ACC112 (cell line): ENCODE data around the gene SORCS2.

ENCODE experiments used
- H2AFZ ChIP-seq: fragments of 200-600 bp; sonication (generic); one replicate; pipeline ENCODE4 v1.6.0; 2017; ENCODE audit warnings: antibody characterized with exemption, low read length; ENCODE audit not compliant: unreplicated experiment
- H3K27ac ChIP-seq: fragments of 200-600 bp; sonication (generic); 2 replicates; pipeline ENCODE4 v1.5.1; 2014; ENCODE audit warnings: low read depth, mild to moderate bottlenecking, antibody characterized with exemption, low read length, moderate library complexity
- H3K27me3 ChIP-seq: fragments of 200-600 bp; sonication (generic); 2 replicates; pipeline ENCODE4 v1.6.1; 2014; ENCODE audit warnings: mild to moderate bottlenecking, antibody characterized with exemption, low read length, moderate library complexity, mixed read lengths; ENCODE audit not compliant: insufficient read depth
- H3K36me3 ChIP-seq: fragments of 200-600 bp; sonication (generic); 2 replicates; pipeline ENCODE4 v1.6.1; 2016; ENCODE audit warnings: mild to moderate bottlenecking, antibody characterized with exemption, low read length, moderate library complexity, mixed read lengths; ENCODE audit not compliant: insufficient read depth
- H3K4me1 ChIP-seq: fragments of 200-600 bp; sonication (generic); one replicate; pipeline ENCODE4 v1.6.1; 2016; ENCODE audit warnings: low read length, mixed read lengths; ENCODE audit not compliant: insufficient read depth, unreplicated experiment, control insufficient read depth
- H3K4me3 ChIP-seq: fragments of 200-600 bp; sonication (generic); 2 replicates; pipeline ENCODE4 v1.5.1; 2014; ENCODE audit warnings: mild to moderate bottlenecking, low read depth, low read length
- H3K79me2 ChIP-seq: fragments of 200-600 bp; sonication (generic); one replicate; pipeline ENCODE4 v1.6.0; 2016; ENCODE audit warnings: low read length; ENCODE audit not compliant: control insufficient read depth, unreplicated experiment, insufficient read depth

SORCS2 gene

GRCh38 chr4:7631288-7632014 lies 439.1 kb downstream of the SORCS2 start:
- Histone ChIP-seq H3K4me1 (peaks cover 12% of the 10 kb centered on the region), H3K36me3 (no peaks in the 10 kb centered on the region), H3K27ac (no peak overlapping the region), H3K27me3 (0 out of 2 replicates have a peak, but pooled peaks cover under 1% of the 10 kb centered on the region), H3K4me3 (no peak overlapping the region), H2AFZ (no peak overlapping the region), H3K79me2 (no peaks in the 10 kb centered on the region)

DNA sequence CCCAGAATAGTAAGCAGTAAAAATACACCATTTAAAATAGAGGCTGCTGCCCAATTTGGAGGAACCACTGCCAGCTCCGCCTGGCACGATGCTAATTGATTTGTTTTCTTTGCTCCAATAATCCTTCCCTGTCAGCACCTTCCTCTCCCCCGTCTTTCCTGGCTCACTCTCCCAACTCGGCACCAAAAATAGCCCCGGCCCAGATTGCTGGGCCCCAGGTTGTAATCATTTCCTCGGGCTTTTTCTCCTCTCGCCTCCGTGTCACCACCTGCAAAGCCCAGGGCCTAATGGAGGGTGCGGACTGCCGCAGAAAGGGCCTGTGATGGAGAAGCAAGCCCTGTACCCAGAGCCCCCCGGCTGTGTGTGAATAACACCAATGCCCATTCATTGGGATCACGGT lies 440.0 kb downstream of the SORCS2 start:
- no peak overlapping the region for H3K27ac ChIP-seq
- peaks cover 12% of the 10 kb centered on the region for H3K4me1 ChIP-seq
- no peak overlapping the region for H2AFZ ChIP-seq
- H3K36me3 ChIP-seq = no peaks in the 10 kb centered on the region
- H3K79me2 ChIP-seq = no peaks in the 10 kb centered on the region
- H3K4me3 ChIP-seq = no peak overlapping the region
- peaks cover 5% of the 10 kb centered on the region; the same call in 1 of the 2 replicates for H3K27me3 ChIP-seq

DNA sequence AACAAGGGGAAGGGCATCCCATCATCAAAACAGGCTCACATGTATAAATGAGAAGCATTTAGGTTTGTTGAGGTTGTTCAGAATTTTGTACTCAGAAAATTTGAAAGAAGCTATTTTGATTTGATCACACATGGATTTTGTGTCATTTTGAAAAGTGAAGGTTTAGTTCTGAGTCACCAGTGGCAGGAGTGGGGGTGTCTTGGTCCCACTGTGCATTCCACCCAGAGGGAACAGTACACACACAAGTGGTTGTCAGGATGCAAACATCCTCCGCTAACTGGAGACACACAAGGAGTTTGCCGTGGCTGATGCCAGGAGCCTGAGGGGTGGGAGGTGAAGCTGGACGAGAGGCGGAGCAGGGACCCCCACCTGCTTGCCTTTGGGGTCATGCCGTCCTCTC lies 440.6 kb downstream of the SORCS2 start:
- no peaks in the 10 kb centered on the region for H3K79me2 ChIP-seq
- H3K4me1 ChIP-seq = peaks cover 12% of the 10 kb centered on the region
- H3K27me3 ChIP-seq = peaks cover 5% of the 10 kb centered on the region; the same call in 1 of the 2 replicates
- no peaks in the 10 kb centered on the region for H3K36me3 ChIP-seq
- no peak overlapping the region for H2AFZ ChIP-seq
- H3K4me3 ChIP-seq = no peak overlapping the region
- H3K27ac ChIP-seq = no peak overlapping the region

- Histone ChIP-seq H2AFZ (no peak overlapping the region), H3K4me1 (peaks cover 12% of the 10 kb centered on the region), H3K27ac (no peak overlapping the region), H3K27me3 (peaks cover 5% of the 10 kb centered on the region; the same call in 1 of the 2 replicates), H3K4me3 (no peak overlapping the region), H3K36me3 (no peaks in the 10 kb centered on the region), H3K79me2 (no peaks in the 10 kb centered on the region)
These were observed 442.4 kb downstream of the SORCS2 start for GRCh38 chr4:7634661-7635251.

DNA sequence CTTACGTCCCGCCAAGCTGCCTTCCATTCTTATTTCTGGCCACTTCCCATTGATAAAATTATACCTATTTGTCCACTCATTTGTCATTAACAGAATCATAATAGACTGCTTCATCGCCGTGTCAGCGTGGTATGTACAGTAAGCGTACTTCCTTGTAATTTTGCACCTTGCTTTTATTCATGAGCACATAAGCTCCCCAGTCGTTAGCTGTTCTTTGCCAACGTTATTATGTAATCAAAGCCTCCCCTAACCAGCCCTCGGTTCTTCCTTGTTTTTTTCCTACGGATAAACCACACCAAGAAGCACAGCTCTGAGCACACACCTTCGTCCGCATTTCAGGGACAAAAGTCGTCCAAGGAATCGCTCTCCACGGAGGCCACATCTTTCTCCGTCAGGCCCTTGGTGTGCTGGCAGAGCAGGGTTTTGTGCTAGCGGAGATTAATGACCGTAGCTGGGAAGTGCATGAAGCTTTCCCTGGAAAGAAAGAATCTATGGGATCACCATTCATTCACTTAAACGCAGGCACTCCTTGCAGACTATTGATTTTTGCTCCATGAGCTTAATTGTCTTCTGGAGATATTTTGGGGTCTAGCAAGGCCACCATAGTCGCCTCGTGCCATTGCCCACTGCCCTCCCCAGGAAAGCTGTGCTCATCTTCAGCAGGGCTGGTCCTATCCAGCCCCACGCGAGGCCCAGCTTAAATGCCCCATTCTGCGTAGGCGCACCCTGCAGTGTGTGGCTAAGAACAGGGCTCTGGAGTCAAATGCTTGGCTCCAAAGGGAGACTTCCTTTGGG lies 443.3 kb downstream of the SORCS2 start:
- H3K4me3 ChIP-seq = no peak overlapping the region
- peaks cover 5% of the 10 kb centered on the region for H3K4me1 ChIP-seq
- H3K27me3 ChIP-seq = peaks cover 5% of the 10 kb centered on the region; the same call in 1 of the 2 replicates
- no peaks in the 10 kb centered on the region for H3K36me3 ChIP-seq
- H2AFZ ChIP-seq = no peak overlapping the region
- no peak overlapping the region for H3K27ac ChIP-seq
- no peaks in the 10 kb centered on the region for H3K79me2 ChIP-seq

DNA sequence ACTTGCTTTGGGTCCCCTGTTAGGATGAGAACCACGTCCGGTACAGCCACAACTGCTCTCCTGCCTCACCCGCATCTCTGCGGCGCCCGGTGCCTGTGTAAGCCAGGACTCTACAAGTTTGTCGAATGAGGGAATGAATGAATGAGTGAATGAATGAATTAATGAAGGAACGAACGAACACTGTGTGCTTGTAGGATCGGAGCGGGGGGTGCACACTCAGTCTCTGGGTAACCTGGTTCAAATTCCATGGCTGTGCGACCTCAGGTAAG lies 443.8 kb downstream of the SORCS2 start:
- Histone ChIP-seq H2AFZ (no peak overlapping the region), H3K79me2 (no peaks in the 10 kb centered on the region), H3K27ac (no peak overlapping the region), H3K4me1 (peaks cover 4% of the 10 kb centered on the region), H3K4me3 (no peak overlapping the region), H3K36me3 (no peaks in the 10 kb centered on the region), H3K27me3 (peaks cover 5% of the 10 kb centered on the region; the same call in 1 of the 2 replicates)

GRCh38 chr4:7637139-7637538 lies 444.8 kb downstream of the SORCS2 start:
- Histone ChIP-seq H3K4me3 (no peak overlapping the region), H3K27me3 (peaks cover 8% of the 10 kb centered on the region), H3K27ac (no peak overlapping the region), H2AFZ (no peak overlapping the region), H3K79me2 (no peaks in the 10 kb centered on the region), H3K4me1 (no peaks in the 10 kb centered on the region), H3K36me3 (no peaks in the 10 kb centered on the region)

- Histone ChIP-seq H2AFZ (no peak overlapping the region), H3K4me3 (no peak overlapping the region), H3K27me3 (peaks cover 15% of the 10 kb centered on the region), H3K27ac (no peak overlapping the region), H3K36me3 (no peaks in the 10 kb centered on the region), H3K4me1 (no peaks in the 10 kb centered on the region), H3K79me2 (no peaks in the 10 kb centered on the region)
These were observed 445.6 kb downstream of the SORCS2 start for GRCh38 chr4:7637971-7638370.

DNA sequence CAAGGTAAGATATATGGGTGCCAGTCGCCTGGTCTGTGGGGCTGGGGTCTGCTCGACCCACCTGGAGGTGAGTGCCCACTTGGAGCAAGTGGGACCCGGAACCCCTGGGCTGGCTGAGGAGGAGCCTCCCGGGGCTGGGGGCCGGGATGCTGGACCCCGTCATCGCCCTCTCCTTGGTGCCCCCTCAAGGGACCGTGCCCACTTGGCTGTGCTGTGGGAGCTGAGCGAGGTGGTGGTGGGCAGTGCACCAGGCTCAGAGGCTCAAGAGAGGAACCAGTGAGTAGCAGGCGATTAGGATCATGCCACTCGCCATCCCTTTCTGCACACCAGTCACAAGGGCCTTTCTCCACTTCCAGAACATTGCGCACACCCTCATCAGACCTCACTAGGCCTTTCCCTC lies 446.2 kb downstream of the SORCS2 start:
- no peak overlapping the region for H3K4me3 ChIP-seq
- peaks cover 17% of the 10 kb centered on the region for H3K27me3 ChIP-seq
- no peak overlapping the region for H2AFZ ChIP-seq
- H3K4me1 ChIP-seq = no peaks in the 10 kb centered on the region
- H3K79me2 ChIP-seq = no peaks in the 10 kb centered on the region
- no peaks in the 10 kb centered on the region for H3K36me3 ChIP-seq
- no peak overlapping the region for H3K27ac ChIP-seq

- no peaks in the 10 kb centered on the region for H3K4me1 ChIP-seq
- H3K79me2 ChIP-seq = no peaks in the 10 kb centered on the region
- H2AFZ ChIP-seq = no peak overlapping the region
- no peak overlapping the region for H3K27ac ChIP-seq
- peaks cover 24% of the 10 kb centered on the region for H3K27me3 ChIP-seq
- no peak overlapping the region for H3K4me3 ChIP-seq
- H3K36me3 ChIP-seq = no peaks in the 10 kb centered on the region
These were observed 446.8 kb downstream of the SORCS2 start for GRCh38 chr4:7638984-7639789.
